Right atrium auricular region (tissue), 2 donors: ENCODE results near the gene ACOXL. TPM values are rescaled to one million over a fixed set of nuclear protein-coding genes. Genes with fewer than 3 reads are reported as not detected.
"Not testable (repeated sequence)": the region's sequence is repeated elsewhere in the genome, so short reads cannot be mapped to it uniquely, and the experiment has no call there.

Experiments used
- DNase-seq: peaks from one replicate; pipeline ENCODE4 v3.0.0-alpha.2; 2019; ENCODE audit warnings: low spot score
- H3K27ac ChIP-seq, 2 donors: fragments of 200-600 bp; sonication (generic); 1 replicate in 1 of 2; 2 replicates in 1 of 2; pipeline ENCODE4 v1.5.1; 2016 to 2019
- H3K27me3 ChIP-seq, 2 donors: fragments of 200-600 bp; sonication (generic); one replicate each; pipeline versions ENCODE4 v1.5.1 to v1.6.0; 2017 to 2019
- H3K36me3 ChIP-seq: fragments of 200-600 bp; sonication (generic); one replicate; pipeline ENCODE4 v1.5.1; 2016
- H3K4me1 ChIP-seq, 2 donors: fragments of 200-600 bp; sonication (generic); one replicate each; pipeline versions ENCODE4 v1.5.1 to v1.6.0; 2017 to 2019
- H3K4me3 ChIP-seq, 2 donors: fragments of 200-600 bp; sonication (generic); 1 replicate in 1 of 2; 2 replicates in 1 of 2; pipeline ENCODE4 v1.5.1; 2017 to 2019; ENCODE audit warnings: mild to moderate bottlenecking in 1 of 2, moderate library complexity in 1 of 2
- H3K9me3 ChIP-seq, 2 donors: fragments of 200-600 bp; sonication (generic); one replicate each; pipeline ENCODE4 v1.5.1; 2019
- total RNA-seq, 2 donors: library from RNA; depleted of rRNA; stranded (reverse); fragments of >200 nt; gene quantifications; one replicate each; pipeline ENCODE4 v1.1.0, GENCODE V29; 2016
- TF ChIP-seq, protein P1 (sequence below), 2 donors: fragments of 200-600 bp; sonication (generic); IDR thresholded peaks; one replicate each; pipeline ENCODE4 v1.5.1; 2019; ENCODE audit warnings: antibody characterized with exemption in 2 of 2

Gene ACOXL
- under 1 TPM; 0.33 to 0.55 TPM for total RNA-seq

- TF ChIP-seq, protein P1, sequence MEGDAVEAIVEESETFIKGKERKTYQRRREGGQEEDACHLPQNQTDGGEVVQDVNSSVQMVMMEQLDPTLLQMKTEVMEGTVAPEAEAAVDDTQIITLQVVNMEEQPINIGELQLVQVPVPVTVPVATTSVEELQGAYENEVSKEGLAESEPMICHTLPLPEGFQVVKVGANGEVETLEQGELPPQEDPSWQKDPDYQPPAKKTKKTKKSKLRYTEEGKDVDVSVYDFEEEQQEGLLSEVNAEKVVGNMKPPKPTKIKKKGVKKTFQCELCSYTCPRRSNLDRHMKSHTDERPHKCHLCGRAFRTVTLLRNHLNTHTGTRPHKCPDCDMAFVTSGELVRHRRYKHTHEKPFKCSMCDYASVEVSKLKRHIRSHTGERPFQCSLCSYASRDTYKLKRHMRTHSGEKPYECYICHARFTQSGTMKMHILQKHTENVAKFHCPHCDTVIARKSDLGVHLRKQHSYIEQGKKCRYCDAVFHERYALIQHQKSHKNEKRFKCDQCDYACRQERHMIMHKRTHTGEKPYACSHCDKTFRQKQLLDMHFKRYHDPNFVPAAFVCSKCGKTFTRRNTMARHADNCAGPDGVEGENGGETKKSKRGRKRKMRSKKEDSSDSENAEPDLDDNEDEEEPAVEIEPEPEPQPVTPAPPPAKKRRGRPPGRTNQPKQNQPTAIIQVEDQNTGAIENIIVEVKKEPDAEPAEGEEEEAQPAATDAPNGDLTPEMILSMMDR (IDR thresholded peaks at IDR 0.05) = no peak
- H3K4me1 ChIP-seq = peaks cover 0 to 13% of the 10 kb centered on the region in 2 donors
- H3K27ac ChIP-seq = no peak within 1 kb of the TSS
- no peak for DNase-seq
- no peaks in the 10 kb centered on the region for H3K9me3 ChIP-seq
- H3K4me3 ChIP-seq = peak within 1 kb of the TSS in 1 of 2 donors; percentile 40
- H3K36me3 ChIP-seq = no peaks in the 10 kb centered on the region
- peaks cover 4 to 17% of the 10 kb centered on the region in 2 donors for H3K27me3 ChIP-seq
These were observed at the start of gene ACOXL for GRCh38 chr2:110732422-110733413. Gene ACOXL, plus strand, starts transcription at chr2:110732573. Its CDS starts 35,817 bp downstream, at chr2:110768390.

DNA sequence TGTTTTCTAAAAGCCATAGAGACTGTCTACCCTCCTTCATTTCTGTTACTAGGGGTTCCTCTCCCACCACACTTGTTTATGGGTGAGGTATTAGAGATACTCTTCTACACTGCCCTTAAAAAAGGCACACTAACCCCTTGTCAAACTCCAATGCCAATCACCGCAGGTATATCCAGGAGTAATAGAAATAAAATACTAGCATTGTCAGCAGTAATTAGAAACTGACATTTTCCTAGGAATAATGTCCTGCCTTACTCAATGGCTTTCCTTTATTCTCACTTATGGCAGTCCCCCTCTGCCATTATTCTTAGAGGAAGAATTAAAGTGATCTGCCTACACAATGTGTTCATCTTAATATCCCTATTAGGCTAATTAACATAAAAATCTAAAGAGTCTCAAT, 49.5 kb upstream of the ACOXL start:
- Histone ChIP-seq H3K4me3 (no peak overlapping the region), H3K27ac (no peak overlapping the region), H3K9me3 (peaks cover 0 to 6% of the 10 kb centered on the region in 2 donors), H3K4me1 (peaks cover 0 to 10% of the 10 kb centered on the region in 2 donors), H3K36me3 (no peaks in the 10 kb centered on the region), H3K27me3 (no peaks in the 10 kb centered on the region)
- DNase-seq = no peak
- TF ChIP-seq, protein P1 (IDR thresholded peaks at IDR 0.05) = no peak

DNA sequence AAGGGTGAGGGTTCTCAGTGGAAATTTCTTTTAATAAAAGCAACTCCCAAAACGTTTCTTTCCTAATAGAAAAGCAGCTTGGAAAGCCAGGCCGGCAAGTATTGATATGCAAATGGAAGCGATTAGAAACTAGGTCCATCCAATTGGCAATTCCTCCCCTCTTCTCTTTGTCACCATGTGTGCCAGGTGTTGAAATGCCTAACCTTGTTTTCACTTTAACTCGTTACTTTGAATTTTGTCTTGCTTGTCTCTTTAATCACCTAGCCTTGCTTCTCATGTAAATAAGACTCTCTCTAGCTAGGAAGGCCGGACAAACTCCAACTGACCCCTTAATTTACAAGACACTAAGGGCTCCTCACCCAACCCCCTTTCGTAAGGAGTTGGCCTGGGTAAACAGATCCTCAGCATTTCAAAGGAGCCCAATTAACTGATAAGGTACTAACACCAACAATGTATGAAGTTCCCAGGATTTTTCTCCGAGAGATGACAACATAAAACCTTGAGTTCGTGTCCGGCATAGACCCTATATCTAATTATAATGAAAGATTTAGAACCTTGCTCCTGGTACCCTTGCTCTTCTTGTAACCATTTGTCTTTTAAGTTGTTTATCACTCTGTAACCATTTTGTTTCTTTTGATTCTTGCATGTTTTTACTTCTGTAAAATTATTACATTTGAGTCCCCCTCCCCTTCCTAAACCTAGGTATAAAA, 44.4 kb upstream of the ACOXL start:
- not testable (repeated sequence) for H3K9me3 ChIP-seq, H3K27ac ChIP-seq, H3K36me3 ChIP-seq, H3K4me3 ChIP-seq, H3K27me3 ChIP-seq, DNase-seq, H3K4me1 ChIP-seq

DNA sequence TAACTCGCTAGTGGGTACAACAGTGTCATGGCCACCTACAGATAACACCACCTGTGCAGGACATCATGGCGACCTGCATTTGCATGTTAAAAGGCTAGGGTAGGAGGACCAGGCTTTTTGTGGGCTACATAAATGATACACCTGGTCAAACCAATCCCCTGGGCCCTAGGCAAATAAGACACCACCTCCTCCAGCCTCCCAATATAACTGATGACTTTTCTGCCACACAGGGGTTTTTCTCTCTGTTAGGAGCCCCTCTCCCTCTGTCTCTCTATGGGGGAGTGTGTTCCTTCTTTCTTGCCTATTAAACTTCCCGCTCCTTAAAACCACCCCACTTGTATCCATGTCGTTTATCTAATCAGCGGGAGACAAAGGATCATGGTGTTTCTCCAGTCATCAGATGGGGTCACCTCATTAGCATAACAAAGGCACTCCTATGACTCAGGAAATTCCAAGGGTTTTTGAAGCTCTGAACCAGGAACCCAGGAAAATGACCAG, 43.7 kb upstream of the ACOXL start:
- TF ChIP-seq, protein P1 (IDR thresholded peaks at IDR 0.05) = no peak
- H3K4me1 ChIP-seq = no peaks in the 10 kb centered on the region
- no peaks in the 10 kb centered on the region for H3K27me3 ChIP-seq
- H3K9me3 ChIP-seq = peaks cover 0 to 6% of the 10 kb centered on the region in 2 donors
- H3K4me3 ChIP-seq = no peak overlapping the region
- H3K36me3 ChIP-seq = no peaks in the 10 kb centered on the region
- H3K27ac ChIP-seq = no peak overlapping the region
- no peak for DNase-seq

DNA sequence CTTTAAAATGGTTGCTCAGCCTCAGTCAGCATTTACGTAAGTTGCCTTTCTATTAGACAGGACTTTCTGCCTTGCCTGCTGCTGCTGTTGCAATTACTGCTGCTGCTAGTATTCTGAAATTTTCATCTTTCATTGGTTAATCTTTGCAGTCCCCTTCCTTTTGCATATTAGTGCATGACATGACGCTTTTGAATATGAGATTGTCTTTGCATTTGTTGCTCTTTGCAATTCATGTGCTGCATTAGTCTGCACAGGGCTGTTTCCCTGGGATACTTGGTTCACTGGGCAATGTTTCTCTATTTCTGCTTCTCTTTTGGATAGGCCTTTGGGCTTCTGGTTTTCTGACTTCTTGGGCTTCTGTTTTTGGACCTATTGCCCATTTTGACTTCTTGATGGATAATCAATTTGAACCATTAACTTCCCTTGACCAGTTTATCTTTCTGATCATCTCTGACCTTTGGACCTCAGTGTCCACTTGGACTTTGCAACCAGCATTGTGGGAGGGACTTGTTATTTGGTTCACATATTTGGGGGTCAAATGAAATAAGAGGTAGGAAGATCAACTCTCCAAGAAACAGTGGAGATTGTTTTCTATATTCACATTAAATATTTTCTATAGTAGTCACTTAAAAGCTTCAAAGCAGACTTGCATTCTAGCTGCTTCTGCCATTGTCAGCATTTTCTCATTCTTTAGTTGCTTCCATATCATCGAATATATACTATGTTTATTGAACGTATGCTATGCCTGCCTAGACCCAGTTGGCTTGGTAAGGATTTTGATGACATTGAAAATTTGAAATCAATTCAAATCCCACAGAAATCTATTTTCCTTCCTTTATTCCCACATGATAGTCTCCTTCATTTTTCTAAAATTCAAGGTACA, 42.0 kb upstream of the ACOXL start:
- H3K4me3 ChIP-seq = no peak overlapping the region
- no peaks in the 10 kb centered on the region for H3K4me1 ChIP-seq
- DNase-seq = no peak
- H3K27me3 ChIP-seq = no peaks in the 10 kb centered on the region
- no peaks in the 10 kb centered on the region for H3K36me3 ChIP-seq
- H3K9me3 ChIP-seq = peaks cover 0 to 6% of the 10 kb centered on the region in 2 donors
- H3K27ac ChIP-seq = no peak overlapping the region
- TF ChIP-seq, protein P1 (IDR thresholded peaks at IDR 0.05) = no peak
